ENCODE measurements around the gene TRAPPC12.

- TF ChIP-seq YY1 (IDR thresholded peaks at IDR 0.05; ENCODE audit: insufficient read depth, insufficient read length): no peak
- no peak for TF ChIP-seq ZNF274 (IDR thresholded peaks at IDR 0.05; ENCODE audit: low read depth, low read length)
Observed at GRCh38 chr2:3377279-3377611, 2.2 kb upstream of the TRAPPC12 start.
